Endothelial cell of umbilical vein (primary cell): ENCODE results near the gene MYRIP. TPM values are rescaled to one million over a fixed set of nuclear protein-coding genes. Genes with fewer than 3 reads are reported as not detected.

ENCODE experiments used
- BruUV-seq: library from RNA; stranded (reverse); fragments of 400-500 nt; replicated peaks from 2 replicates; lab custom pipeline; 2021; lab: Mats Ljungman, UMichigan
- CTCF ChIA-PET: fragments of 300-600, 350-600 bp; sonication (Branson Sonifier 250); formaldehyde crosslinking; loops from one replicate; lab custom pipeline; 2021; ENCODE audit warnings: antibody characterized with exemption, inconsistent platforms; lab: Charles Lee
- POLR2A ChIA-PET: fragments of 300-600, 350-600 bp; sonication (Branson Sonifier 250); formaldehyde crosslinking; loops from one replicate; lab custom pipeline; 2021; ENCODE audit warnings: antibody characterized with exemption, inconsistent platforms; lab: Charles Lee
- DNase-seq: peaks from one replicate; pipeline ENCODE4 v3.0.0-alpha.2; 2011; ENCODE audit warnings: low read depth, low spot score
- FAIRE-seq: peaks from 2 replicates; lab custom pipeline; 2011; peaks lifted over from hg19 to GRCh38; lab: Jason Lieb, UNC
- H2AFZ ChIP-seq: 2 replicates; pipeline ENCODE4 v1.6.0; 2012; ENCODE audit warnings: low read depth, low read length, control low read depth, inconsistent platforms
- H3K27ac ChIP-seq: 2 replicates; pipeline ENCODE4 v1.5.1; 2011; ENCODE audit warnings: low read depth, mild to moderate bottlenecking, control low read depth, low read length, moderate library complexity; ENCODE audit not compliant: insufficient read depth
- H3K27me3 ChIP-seq, 2 experiments: 2 replicates each; pipeline versions ENCODE4 v1.6.0 to v1.6.1; 2011; ENCODE audit warnings: low read length in 2 of 2, mixed read lengths in 1 of 2; ENCODE audit not compliant: control insufficient read depth in 2 of 2, insufficient read depth in 2 of 2
- H3K36me3 ChIP-seq, 2 experiments: 2 replicates in 1 of 2; 3 replicates in 1 of 2; pipeline ENCODE4 v1.5.1; 2011; ENCODE audit warnings: low read length in 2 of 2, mild to moderate bottlenecking in 1 of 2, moderate library complexity in 1 of 2; ENCODE audit not compliant: control insufficient read depth in 2 of 2, insufficient read depth in 2 of 2; ENCODE audit errors: extremely low read depth in 1 of 2
- H3K4me1 ChIP-seq: 3 replicates; pipeline ENCODE4 v1.5.1; 2011; ENCODE audit warnings: mild to moderate bottlenecking, low read length; ENCODE audit not compliant: control insufficient read depth, insufficient read depth; ENCODE audit errors: extremely low read depth
- H3K4me2 ChIP-seq: 2 replicates; pipeline ENCODE4 v1.6.1; 2011; ENCODE audit warnings: low read length, control low read depth, mixed read lengths; ENCODE audit not compliant: insufficient read depth
- H3K4me3 ChIP-seq, 3 experiments: fragments of 200-600 bp in 1 of 3; sonication (generic), shearing (Covaris generic) in 1 of 3; replicated peaks in 1 of 3; 2 replicates each; pipeline ENCODE4 v1.5.1; 2011 to 2016; ENCODE audit warnings: control low read depth in 3 of 3, low read length in 3 of 3, mild to moderate bottlenecking in 2 of 3, inconsistent platforms in 1 of 3, low read depth in 1 of 3, moderate library complexity in 1 of 3; ENCODE audit not compliant: insufficient read depth in 1 of 3
- H3K79me2 ChIP-seq: 2 replicates; pipeline ENCODE4 v1.6.0; 2012; ENCODE audit warnings: low read length, inconsistent platforms; ENCODE audit not compliant: control insufficient read depth, insufficient read depth
- H3K9ac ChIP-seq: replicated peaks from 2 replicates; pipeline ENCODE3; 2011; ENCODE audit warnings: low read length, control low read depth; ENCODE audit not compliant: insufficient read depth; ENCODE audit errors: extremely low read depth
- H3K9me1 ChIP-seq: replicated peaks from 3 replicates; pipeline ENCODE4 v1.6.0; 2011; ENCODE audit warnings: mild to moderate bottlenecking, low read length; ENCODE audit not compliant: control insufficient read depth, insufficient read depth; ENCODE audit errors: extremely low read depth
- H3K9me3 ChIP-seq: replicated peaks from 2 replicates; pipeline ENCODE4 v1.5.1; 2012; ENCODE audit warnings: low read length, inconsistent platforms; ENCODE audit not compliant: control insufficient read depth, insufficient read depth
- H4K20me1 ChIP-seq: replicated peaks from 2 replicates; pipeline ENCODE3; 2011; ENCODE audit warnings: mild to moderate bottlenecking, low read length; ENCODE audit not compliant: control insufficient read depth, insufficient read depth; ENCODE audit errors: extremely low read depth
- EZH2 ChIP-seq: IDR thresholded peaks from 2 replicates; pipeline ENCODE4 v1.6.1; 2012; ENCODE audit warnings: borderline replicate concordance, low read depth, mild to moderate bottlenecking, moderate library complexity, low read length, inconsistent platforms; ENCODE audit not compliant: severe bottlenecking
- FOS ChIP-seq: IDR thresholded peaks from 2 replicates; pipeline ENCODE4 v1.6.1; 2011; ENCODE audit warnings: mild to moderate bottlenecking, low read length, moderate library complexity, borderline replicate concordance; ENCODE audit not compliant: insufficient read depth
- GATA2 ChIP-seq: IDR thresholded peaks from 2 replicates; pipeline ENCODE4 v1.7.0; 2011; ENCODE audit warnings: low read depth, mild to moderate bottlenecking, moderate library complexity, mixed read lengths, low read length; ENCODE audit not compliant: insufficient read length, insufficient read depth
- JUN ChIP-seq: IDR thresholded peaks from 2 replicates; pipeline ENCODE4 v1.6.1; 2011; ENCODE audit warnings: borderline replicate concordance, low read depth; ENCODE audit not compliant: insufficient read length, insufficient read depth
- MYC ChIP-seq: IDR thresholded peaks from one replicate; pipeline ENCODE4 v1.6.1; 2011; ENCODE audit warnings: mild to moderate bottlenecking, low read depth, low read length
- POLR2A ChIP-seq: IDR thresholded peaks from 2 replicates; pipeline ENCODE4 v1.6.1; 2012; ENCODE audit warnings: low read depth, mild to moderate bottlenecking, control low read depth, low read length
- POLR2AphosphoS5 ChIP-seq: IDR thresholded peaks from 2 replicates; pipeline ENCODE4 v1.6.1; 2012; ENCODE audit warnings: low read depth, mild to moderate bottlenecking, control low read depth, low read length, moderate library complexity; ENCODE audit not compliant: insufficient read depth
- dilution Hi-C: fragments of 300-500 bp; cut with MboI; formaldehyde crosslinking; loops from one replicate; pipeline ENCODE4 v1.15.0; 2019; ENCODE audit warnings: low sequenced_read_pairs; ENCODE audit not compliant: extremely low pct_ligation_motif_present
- intact Hi-C: fragments of 100-400 bp; cut with micrococcal nuclease; formaldehyde crosslinking; loops from one replicate; pipeline ENCODE4 v1.10.0; 2022
- polyA plus RNA-seq, 4 experiments: library from polyadenylated mRNA; depleted of rRNA in 3 of 4; stranded (reverse) in 3 of 4; unstranded in 1 of 4; fragments of >200 nt; gene quantifications; 2 replicates each; pipeline versions ENCODE4 v1.2.1 to v1.2.3, GENCODE V29; 2011 to 2012; ENCODE audit warnings: missing spikeins in 1 of 4
- total RNA-seq: library from RNA; stranded (reverse); gene quantifications from 2 replicates; pipeline ENCODE4 v1.2.3, GENCODE V29; 2021
- TF ChIP-seq, protein P1 (sequence below), 2 donors: IDR thresholded peaks; 1 replicate in 1 of 2; 2 replicates in 1 of 2; pipeline ENCODE4 v1.5.1; 2011; ENCODE audit warnings: low read length in 2 of 2, mild to moderate bottlenecking in 2 of 2, moderate library complexity in 2 of 2, control low read depth in 1 of 2, inconsistent platforms in 1 of 2, low read depth in 1 of 2; ENCODE audit not compliant: insufficient read depth in 1 of 2; ENCODE audit errors: extremely low read depth in 1 of 2
- TF ChIP-seq, protein P2 (sequence below): IDR thresholded peaks from 2 replicates; pipeline ENCODE4 v1.6.1; 2011; ENCODE audit not compliant: insufficient read depth, insufficient read length

Gene MYRIP
- total and polyA plus RNA-seq, 2 donors (not counting 3 experiments of a cell fraction or from before 2014, with no cell fraction given), result 6.7 to 11.9 TPM

DNA sequence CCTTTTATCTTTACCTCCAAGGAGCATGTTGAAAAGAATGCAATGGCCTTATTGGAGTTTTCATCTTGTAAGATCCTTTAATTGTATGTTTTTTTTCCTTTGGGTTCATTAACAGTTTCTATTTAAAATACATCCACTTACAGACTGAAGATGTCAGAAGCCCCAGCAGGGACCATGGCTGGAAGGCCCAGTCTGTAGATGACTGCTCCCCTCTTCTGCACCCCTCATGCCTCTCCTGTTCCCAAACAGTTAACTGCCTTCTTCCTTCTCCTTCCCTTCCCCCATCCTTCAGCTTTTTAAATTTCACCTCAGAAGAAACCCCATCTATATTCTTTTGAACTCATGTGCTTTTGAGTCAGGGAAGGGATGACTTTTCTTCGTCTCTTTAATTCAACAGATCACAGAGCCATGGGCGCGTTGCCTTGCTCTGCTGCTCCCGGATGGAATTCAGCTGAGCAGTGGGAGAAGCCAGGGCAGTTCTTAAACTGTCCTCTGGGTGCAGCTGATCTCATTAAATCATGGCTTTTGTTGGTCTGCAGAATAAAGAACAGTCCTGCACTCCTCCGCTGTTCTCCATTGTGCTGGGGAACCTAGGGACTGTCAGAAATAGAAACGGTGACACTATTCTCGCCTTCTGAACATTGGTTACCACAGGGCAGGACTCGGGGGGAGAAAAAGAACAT, 428.6 kb downstream of the MYRIP start:
- Histone ChIP-seq H2AFZ (no peak overlapping the region), H3K27ac (no peak overlapping the region), H3K27me3 (no peaks in the 10 kb centered on the region), H3K9me3 (no peaks in the 10 kb centered on the region), H3K4me2 (no peak overlapping the region), H3K9ac (no peak overlapping the region), H3K4me1 (no peaks in the 10 kb centered on the region), H3K9me1 (no peaks in the 10 kb centered on the region), H3K36me3 (peaks cover 0 to 4% of the 10 kb centered on the region in 2 experiments), H3K79me2 (no peaks in the 10 kb centered on the region), H4K20me1 (no peaks in the 10 kb centered on the region), H3K4me3 (no peak overlapping the region)
- DNase-seq (no peak), FAIRE-seq (no peak)
- CTCF ChIA-PET, result interaction anchor here (1.2 kb wide), 1 partner anchor 71 kb away, joined by 3 read pairs; no protein-coding TSS in a partner anchor
- dilution Hi-C loops (no loop called here), intact Hi-C loops (no loop called here)
- TF ChIP-seq POLR2A, result no peak
- TF ChIP-seq MYC, result no peak
- no peak for TF ChIP-seq JUN
- TF ChIP-seq, protein P1, sequence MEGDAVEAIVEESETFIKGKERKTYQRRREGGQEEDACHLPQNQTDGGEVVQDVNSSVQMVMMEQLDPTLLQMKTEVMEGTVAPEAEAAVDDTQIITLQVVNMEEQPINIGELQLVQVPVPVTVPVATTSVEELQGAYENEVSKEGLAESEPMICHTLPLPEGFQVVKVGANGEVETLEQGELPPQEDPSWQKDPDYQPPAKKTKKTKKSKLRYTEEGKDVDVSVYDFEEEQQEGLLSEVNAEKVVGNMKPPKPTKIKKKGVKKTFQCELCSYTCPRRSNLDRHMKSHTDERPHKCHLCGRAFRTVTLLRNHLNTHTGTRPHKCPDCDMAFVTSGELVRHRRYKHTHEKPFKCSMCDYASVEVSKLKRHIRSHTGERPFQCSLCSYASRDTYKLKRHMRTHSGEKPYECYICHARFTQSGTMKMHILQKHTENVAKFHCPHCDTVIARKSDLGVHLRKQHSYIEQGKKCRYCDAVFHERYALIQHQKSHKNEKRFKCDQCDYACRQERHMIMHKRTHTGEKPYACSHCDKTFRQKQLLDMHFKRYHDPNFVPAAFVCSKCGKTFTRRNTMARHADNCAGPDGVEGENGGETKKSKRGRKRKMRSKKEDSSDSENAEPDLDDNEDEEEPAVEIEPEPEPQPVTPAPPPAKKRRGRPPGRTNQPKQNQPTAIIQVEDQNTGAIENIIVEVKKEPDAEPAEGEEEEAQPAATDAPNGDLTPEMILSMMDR (IDR thresholded peaks at IDR 0.05; ENCODE audit: extremely low read depth in 1 of 2, insufficient read depth in 1 of 2, low read depth in 1 of 2, low read length in 2 of 2), result no peak
- TF ChIP-seq EZH2, result no peak
- no peak for TF ChIP-seq POLR2AphosphoS5
- TF ChIP-seq FOS, result no peak
- TF ChIP-seq GATA2, result no peak
- TF ChIP-seq, protein P2, sequence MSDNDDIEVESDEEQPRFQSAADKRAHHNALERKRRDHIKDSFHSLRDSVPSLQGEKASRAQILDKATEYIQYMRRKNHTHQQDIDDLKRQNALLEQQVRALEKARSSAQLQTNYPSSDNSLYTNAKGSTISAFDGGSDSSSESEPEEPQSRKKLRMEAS, result no peak
- BruUV-seq, result no TSS peak
- POLR2A ChIA-PET, result no interaction called here
